Peyer's patch (tissue), 4 donors: ENCODE measurements around the gene PCDH1.

ENCODE experiments used
- CTCF ChIP-seq, 6 experiments: fragments of 450-650 bp in 4 of 6; fragments of 200-600 bp in 2 of 6; sonication (generic) in 1 of 6; IDR thresholded peaks; one replicate each; pipeline ENCODE4 v1.5.1; 2017 to 2019; ENCODE audit warnings: antibody characterized with exemption in 6 of 6, mild to moderate bottlenecking in 3 of 6, moderate library complexity in 1 of 6
- POLR2A ChIP-seq, 2 donors: fragments of 450-650 bp; IDR thresholded peaks; one replicate each; pipeline ENCODE4 v1.5.1; 2017; ENCODE audit warnings: antibody characterized with exemption in 2 of 2, mild to moderate bottlenecking in 2 of 2, moderate library complexity in 2 of 2

DNA sequence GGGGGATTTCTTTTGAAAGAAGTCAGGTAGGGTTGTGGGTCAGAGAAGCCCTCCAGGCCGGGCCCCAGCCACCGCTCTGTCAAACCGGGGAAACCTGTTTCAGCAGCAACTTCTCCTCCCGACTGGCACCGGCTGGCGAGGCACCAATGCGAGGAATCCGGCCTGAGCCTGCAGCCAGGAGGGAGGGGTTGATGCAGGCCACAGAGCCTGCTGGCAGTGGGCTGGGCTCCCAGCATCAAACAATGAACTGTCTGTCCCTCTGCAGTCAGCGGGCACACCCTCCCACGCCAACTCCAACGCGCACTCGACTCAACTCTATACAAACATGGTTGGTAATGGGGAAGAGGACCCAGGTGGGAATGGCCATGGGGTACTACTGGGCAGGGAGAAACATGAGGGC lies 12.1 kb downstream of the PCDH1 start:
- TF ChIP-seq POLR2A (IDR thresholded peaks at IDR 0.05): peak in 1 of 2 donors; percentile 43
- no peak for TF ChIP-seq CTCF (IDR thresholded peaks at IDR 0.05)
